ENCODE data around the gene GET4.
"Not testable (repeated sequence)": the region's sequence is repeated elsewhere in the genome, so short reads cannot be mapped to it uniquely, and the experiment has no call there.

GET4 gene

GRCh38 chr7:914521-915194 lies 38.3 kb downstream of the GET4 start:
- DNase-seq (ENCODE audit: low read depth, low spot score) = no peak

- peak; percentile 42 for DNase-seq (ENCODE audit: low read depth, low spot score)
Observed at GRCh38 chr7:915291-916218, 39.2 kb downstream of the GET4 start.

- no peak for DNase-seq (ENCODE audit: low read depth, low spot score)
Observed at GRCh38 chr7:916291-916941, 40.1 kb downstream of the GET4 start.

DNA sequence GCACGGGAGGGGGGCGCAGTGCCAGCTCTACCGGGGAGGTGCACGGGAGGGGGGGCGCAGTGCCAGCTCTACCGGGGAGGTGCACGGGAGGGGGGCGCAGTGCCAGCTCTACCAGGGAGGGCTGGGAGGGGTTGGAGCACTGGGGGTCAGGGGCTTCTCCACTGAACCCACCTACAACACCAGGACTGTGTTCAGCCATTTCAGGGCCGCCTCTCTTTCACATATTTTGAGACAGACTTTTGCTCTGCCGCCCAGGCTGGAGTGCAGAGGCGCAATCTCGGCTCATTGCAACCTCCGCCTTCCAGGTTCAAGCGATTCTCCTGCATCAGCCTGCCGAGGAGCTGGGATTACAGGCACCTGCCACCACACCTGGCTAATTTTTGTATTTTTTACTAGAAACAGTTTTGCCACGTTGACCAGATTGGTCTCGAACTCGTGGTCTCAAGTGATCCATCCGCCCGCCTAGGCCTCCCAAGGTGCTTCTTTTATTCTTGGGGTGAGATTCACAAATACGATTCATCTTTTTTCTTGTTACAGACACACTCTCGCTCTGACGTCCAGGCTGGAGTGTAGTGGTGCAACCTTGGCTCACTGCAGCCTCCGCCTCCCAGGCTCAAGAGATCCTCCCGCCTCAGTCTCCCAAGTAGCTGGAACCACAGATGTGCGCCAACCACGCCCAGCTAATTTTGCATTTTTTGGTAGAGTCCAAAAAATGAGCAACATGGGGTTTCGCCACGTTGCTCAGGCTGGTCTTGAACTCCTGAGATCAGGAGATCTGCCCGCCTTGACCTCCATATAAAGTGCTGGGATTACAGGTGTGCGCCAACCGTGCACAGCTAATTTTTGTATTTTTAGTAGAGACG lies 41.1 kb downstream of the GET4 start:
- no peak for DNase-seq (ENCODE audit: low read depth, low spot score)

GRCh38 chr7:918118-918425 lies 41.7 kb downstream of the GET4 start:
- no peak for DNase-seq (ENCODE audit: low read depth, low spot score)

DNA sequence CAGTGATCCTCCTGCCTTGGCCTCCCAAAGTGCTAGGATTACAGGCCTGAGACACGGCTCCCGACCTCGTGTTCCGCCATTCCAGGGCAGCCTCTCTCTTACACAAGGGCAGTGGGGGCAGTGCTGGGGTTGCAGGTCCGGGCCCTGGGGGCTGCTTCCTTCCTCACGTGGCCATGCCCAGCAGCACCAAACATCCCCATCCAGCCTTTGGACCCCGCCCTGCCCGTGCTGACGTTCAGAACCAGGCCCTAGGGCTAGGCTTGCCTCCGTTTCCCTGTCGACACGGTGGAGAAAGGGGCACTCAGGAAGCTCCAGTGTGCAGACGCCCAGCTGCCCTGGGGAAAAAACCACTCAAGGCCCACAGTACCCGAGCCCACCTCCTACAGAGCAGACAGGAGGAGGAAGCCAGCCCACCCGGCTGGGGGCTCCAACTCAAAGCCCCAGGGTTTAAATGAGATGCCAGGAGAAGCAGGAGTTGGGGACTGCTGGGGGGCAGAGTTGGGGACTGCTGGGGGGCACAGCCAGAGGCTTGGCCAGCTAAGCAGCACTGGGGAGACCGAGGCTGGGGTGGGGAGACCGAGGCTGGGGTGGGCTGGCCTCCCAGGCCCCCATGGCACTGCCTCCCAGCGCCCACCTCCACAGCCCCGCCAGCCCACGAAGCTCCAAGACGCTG lies 42.2 kb downstream of the GET4 start:
- no peak for DNase-seq (ENCODE audit: low read depth, low spot score)

DNA sequence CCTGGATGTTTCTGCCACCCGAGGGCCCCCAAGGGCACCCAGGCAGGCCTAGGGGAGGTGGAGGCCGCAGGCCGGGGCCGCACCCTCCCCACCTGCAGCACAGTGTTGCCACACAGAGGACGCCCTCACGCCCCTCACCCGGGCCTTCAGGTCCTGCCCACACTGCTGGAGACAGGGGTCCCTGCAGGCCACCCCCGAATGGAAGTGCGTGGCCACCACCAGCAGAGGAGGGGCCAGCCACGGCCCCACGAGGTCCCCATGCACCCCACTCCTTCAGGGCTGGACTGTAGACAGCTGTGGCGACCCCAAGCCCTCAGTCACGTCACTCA lies 42.7 kb downstream of the GET4 start:
- no peak for DNase-seq (ENCODE audit: low read depth, low spot score)

GRCh38 chr7:919924-920341 lies 43.6 kb downstream of the GET4 start:
- no peak for DNase-seq (ENCODE audit: low read depth, low spot score)

- DNase-seq (ENCODE audit: low read depth, low spot score) = no peak
Observed at GRCh38 chr7:920351-921070, 44.2 kb downstream of the GET4 start.

DNA sequence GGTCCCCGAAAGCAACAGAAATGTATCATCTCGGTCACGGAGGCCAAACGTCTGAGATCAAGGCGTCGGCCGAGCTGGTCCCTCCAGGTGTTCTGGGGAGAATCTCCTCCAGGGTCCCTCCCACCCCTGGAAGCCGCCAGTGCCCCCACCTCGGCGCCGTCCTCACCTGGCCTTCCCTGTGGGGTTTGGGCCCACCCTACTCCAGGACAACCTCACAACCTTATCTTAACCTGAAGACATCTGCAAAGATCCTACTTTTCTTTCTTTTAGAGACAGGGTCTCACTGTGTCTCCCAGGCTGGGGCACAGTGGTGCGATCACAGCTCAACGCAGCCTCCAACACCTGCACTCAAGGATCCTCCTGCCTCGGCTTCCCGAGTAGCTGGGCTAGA lies 44.7 kb downstream of the GET4 start:
- DNase-seq (ENCODE audit: low read depth, low spot score) = no peak

- DNase-seq (ENCODE audit: low read depth, low spot score) = no peak
Observed at GRCh38 chr7:921581-922333, 45.4 kb downstream of the GET4 start.

- no peak for DNase-seq (ENCODE audit: low read depth, low spot score)
Observed at GRCh38 chr7:922334-923107, 46.2 kb downstream of the GET4 start.

GRCh38 chr7:923108-924041 lies 47.0 kb downstream of the GET4 start:
- no peak for DNase-seq (ENCODE audit: low read depth, low spot score)

GRCh38 chr7:924042-924441 lies 47.7 kb downstream of the GET4 start:
- not testable (repeated sequence) for DNase-seq (ENCODE audit: low read depth, low spot score)

DNA sequence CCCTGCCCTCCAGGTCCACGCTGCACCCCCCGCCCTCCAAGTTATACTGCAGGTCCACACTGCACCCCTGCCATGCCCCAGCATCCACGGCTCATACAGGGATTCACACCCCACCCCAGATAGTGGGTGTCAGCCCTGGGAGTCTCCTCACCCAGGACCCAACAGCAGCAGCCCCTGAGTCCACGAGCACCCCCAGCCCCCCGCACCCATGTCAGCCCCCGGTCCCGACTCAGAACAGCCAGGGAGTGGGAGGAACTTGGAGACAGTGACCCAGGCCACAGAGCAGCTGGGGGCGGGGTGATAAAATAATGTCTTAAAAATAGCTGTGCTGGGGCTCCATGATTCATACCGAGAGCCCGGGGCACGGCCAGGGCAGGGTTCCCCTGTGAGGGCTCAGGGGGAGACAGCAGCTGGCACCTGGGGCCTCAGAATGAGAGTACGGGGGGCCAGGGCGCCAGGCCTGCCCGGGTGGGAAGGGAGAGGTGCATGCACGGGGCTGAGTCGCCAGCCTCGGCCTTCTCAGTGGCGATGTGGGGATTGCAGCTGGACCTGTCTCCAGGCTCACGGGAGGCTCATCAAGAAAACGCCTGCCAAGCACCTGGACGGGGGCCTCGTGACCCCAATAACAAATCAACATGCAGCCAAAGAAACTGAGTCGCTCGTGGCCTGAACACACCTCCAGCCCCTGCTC lies 48.3 kb downstream of the GET4 start:
- DNase-seq (ENCODE audit: low read depth, low spot score) = no peak

DNA sequence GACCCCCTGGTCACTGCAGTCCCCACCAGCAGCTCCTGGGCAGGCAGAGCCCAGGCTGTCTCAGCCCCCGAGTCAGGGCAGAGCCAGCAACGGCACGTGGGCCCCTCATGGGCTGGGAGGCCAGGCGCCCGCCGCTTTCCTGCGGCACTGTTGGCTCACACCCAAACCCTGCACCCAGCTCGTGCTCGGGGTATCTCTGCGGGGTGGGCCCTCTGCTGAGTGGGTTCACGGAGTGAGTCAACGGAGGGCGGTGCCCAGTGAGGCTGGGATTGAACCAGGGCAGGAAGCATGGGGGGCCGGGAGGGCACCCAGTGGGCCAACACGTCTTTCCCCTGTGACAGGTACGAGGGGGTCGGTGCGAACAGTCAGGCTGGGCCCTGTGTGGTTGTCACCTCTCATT lies 49.2 kb downstream of the GET4 start:
- DNase-seq (ENCODE audit: low read depth, low spot score) = no peak

Measured in ELF-1 (cell line).